HepG2 (cell line): ENCODE data around the gene SBDS. TPM values are rescaled to one million over a fixed set of nuclear protein-coding genes. Genes with fewer than 3 reads are reported as not detected.

ENCODE experiments used
- AHR ChIP-seq: IDR thresholded peaks from 2 replicates; pipeline ENCODE4 v1.6.1; 2018; ENCODE audit warnings: missing genetic modification reagents, missing compliant biosample characterization
- CBX5 ChIP-seq: sonication (generic); formaldehyde crosslinking; IDR thresholded peaks from 2 replicates; pipeline ENCODE4 v1.4.0; 2020; ENCODE audit warnings: missing genetic modification reagents, borderline replicate concordance
- CREB1 ChIP-seq, 2 experiments: fragments of 450-650 bp in 1 of 2; IDR thresholded peaks; 2 replicates each; pipeline ENCODE4 v1.6.1; 2016 to 2017; ENCODE audit warnings: control low read depth in 1 of 2, mild to moderate bottlenecking in 1 of 2, missing compliant biosample characterization in 1 of 2, missing genetic modification characterization in 1 of 2
- ELF1 ChIP-seq: sonication (generic); formaldehyde crosslinking; IDR thresholded peaks from 2 replicates; pipeline ENCODE4 v1.4.0; 2020; ENCODE audit warnings: missing genetic modification reagents
- FOSL2 ChIP-seq: sonication (generic); formaldehyde crosslinking; IDR thresholded peaks from 2 replicates; pipeline ENCODE4 v1.4.0; 2020; ENCODE audit warnings: missing genetic modification reagents
- GABPA ChIP-seq, 2 experiments: IDR thresholded peaks; 2 replicates each; pipeline ENCODE4 v1.6.1; 2011 to 2016; ENCODE audit warnings: low read depth in 2 of 2, low read length in 1 of 2, missing biosample characterization in 1 of 2, missing genetic modification characterization in 1 of 2
- HDAC1 ChIP-seq: sonication (generic); formaldehyde crosslinking; IDR thresholded peaks from 2 replicates; pipeline ENCODE4 v1.5.1; 2020; ENCODE audit warnings: mild to moderate bottlenecking, missing genetic modification reagents
- HNRNPLL ChIP-seq: fragments of 200-400 bp; formaldehyde crosslinking; IDR thresholded peaks from 2 replicates; pipeline ENCODE4 v1.6.1; 2017; ENCODE audit warnings: mild to moderate bottlenecking, low read depth, low read length; ENCODE audit not compliant: poor library complexity, severe bottlenecking
- HOXA3 ChIP-seq: sonication (generic); formaldehyde crosslinking; IDR thresholded peaks from 2 replicates; pipeline ENCODE4 v1.5.0; 2020; ENCODE audit warnings: missing genetic modification reagents
- HOXD1 ChIP-seq: sonication (generic); formaldehyde crosslinking; IDR thresholded peaks from 2 replicates; pipeline ENCODE4 v1.5.0; 2020; ENCODE audit warnings: missing genetic modification reagents
- IRF2 ChIP-seq: IDR thresholded peaks from 2 replicates; pipeline ENCODE4 v1.6.1; 2018; ENCODE audit warnings: missing genetic modification reagents, missing compliant biosample characterization
- KAT8 ChIP-seq: IDR thresholded peaks from 2 replicates; pipeline ENCODE4 v1.6.1; 2016; ENCODE audit warnings: missing genetic modification reagents, missing compliant biosample characterization
- NFKB2 ChIP-seq: sonication (generic); formaldehyde crosslinking; IDR thresholded peaks from 2 replicates; pipeline ENCODE4 v1.4.0; 2020; ENCODE audit warnings: missing genetic modification reagents, borderline replicate concordance
- NFYC ChIP-seq: IDR thresholded peaks from 2 replicates; pipeline ENCODE4 v1.6.1; 2016; ENCODE audit warnings: missing genetic modification reagents, missing compliant biosample characterization
- POLR2A ChIP-seq, 2 experiments: IDR thresholded peaks; 2 replicates each; pipeline ENCODE4 v1.6.1; 2011; ENCODE audit warnings: low read depth in 2 of 2, low read length in 2 of 2, mild to moderate bottlenecking in 1 of 2, moderate library complexity in 1 of 2; ENCODE audit not compliant: insufficient read depth in 1 of 2
- REPIN1 ChIP-seq: sonication (generic); formaldehyde crosslinking; IDR thresholded peaks from 2 replicates; pipeline ENCODE4 v1.8.0; 2022; ENCODE audit warnings: missing genetic modification reagents, low read depth, mild to moderate bottlenecking, borderline replicate concordance
- SOX5 ChIP-seq: IDR thresholded peaks from 2 replicates; pipeline ENCODE4 v1.6.1; 2016; ENCODE audit warnings: borderline replicate concordance
- SPEN ChIP-seq: sonication (generic); formaldehyde crosslinking; IDR thresholded peaks from 2 replicates; pipeline ENCODE4 v1.5.1; 2020; ENCODE audit warnings: low read depth, mild to moderate bottlenecking, missing genetic modification reagents
- ZNF33B ChIP-seq: sonication (generic); formaldehyde crosslinking; IDR thresholded peaks from 2 replicates; pipeline ENCODE4 v1.5.1; 2020; ENCODE audit warnings: mild to moderate bottlenecking, missing genetic modification reagents
- ZNF547 ChIP-seq: sonication (generic); formaldehyde crosslinking; IDR thresholded peaks from 2 replicates; pipeline ENCODE4 v1.5.1; 2020; ENCODE audit warnings: mild to moderate bottlenecking, missing genetic modification reagents
- polyA plus RNA-seq, 8 experiments: library from polyadenylated mRNA; depleted of rRNA in 3 of 8; stranded (reverse) in 7 of 8; unstranded in 1 of 8; fragments of >200 nt; fragmentation: Illumina TruSeq in 4 of 8; extraction: Trizol in 4 of 8; gene quantifications; 2 replicates each; pipeline versions ENCODE4 v1.2.1 to v1.2.3, GENCODE V29; 2011 to 2016; ENCODE audit warnings: low read depth in 4 of 8, missing spikeins in 1 of 8, mixed read lengths in 1 of 8; ENCODE audit not compliant: insufficient read depth in 1 of 8
- total RNA-seq, 5 experiments: library from RNA; depleted of rRNA; stranded (reverse); fragments of >200 nt; fragmentation: Illumina TruSeq; extraction: Trizol; gene quantifications; 2 replicates each; pipeline ENCODE4 v1.2.3, GENCODE V29; 2016; ENCODE audit warnings: low read depth in 1 of 5
- TF ChIP-seq, protein P1 (sequence below): IDR thresholded peaks from 2 replicates; pipeline ENCODE4 v1.6.1; 2016; ENCODE audit warnings: control low read depth
- TF ChIP-seq, protein P2 (sequence below): sonication (generic); formaldehyde crosslinking; IDR thresholded peaks from 2 replicates; pipeline ENCODE4 v1.5.1; 2020; ENCODE audit warnings: missing genetic modification reagents, mild to moderate bottlenecking, borderline replicate concordance
- TF ChIP-seq, protein P3 (sequence below): conservative IDR thresholded peaks from 2 replicates; pipeline ENCODE4 v1.6.1; 2018; ENCODE audit warnings: missing genetic modification reagents
- TF ChIP-seq, protein P4 (sequence below): IDR thresholded peaks from 2 replicates; pipeline ENCODE4 v1.6.1; 2016; ENCODE audit warnings: mild to moderate bottlenecking, missing biosample characterization, missing genetic modification reagents

The SBDS gene
- total and polyA plus RNA-seq, 2 of the 13 experiments (the other 11 are each of a cell fraction or from before 2014, with no cell fraction given), result 39.1 to 79.3 TPM

DNA sequence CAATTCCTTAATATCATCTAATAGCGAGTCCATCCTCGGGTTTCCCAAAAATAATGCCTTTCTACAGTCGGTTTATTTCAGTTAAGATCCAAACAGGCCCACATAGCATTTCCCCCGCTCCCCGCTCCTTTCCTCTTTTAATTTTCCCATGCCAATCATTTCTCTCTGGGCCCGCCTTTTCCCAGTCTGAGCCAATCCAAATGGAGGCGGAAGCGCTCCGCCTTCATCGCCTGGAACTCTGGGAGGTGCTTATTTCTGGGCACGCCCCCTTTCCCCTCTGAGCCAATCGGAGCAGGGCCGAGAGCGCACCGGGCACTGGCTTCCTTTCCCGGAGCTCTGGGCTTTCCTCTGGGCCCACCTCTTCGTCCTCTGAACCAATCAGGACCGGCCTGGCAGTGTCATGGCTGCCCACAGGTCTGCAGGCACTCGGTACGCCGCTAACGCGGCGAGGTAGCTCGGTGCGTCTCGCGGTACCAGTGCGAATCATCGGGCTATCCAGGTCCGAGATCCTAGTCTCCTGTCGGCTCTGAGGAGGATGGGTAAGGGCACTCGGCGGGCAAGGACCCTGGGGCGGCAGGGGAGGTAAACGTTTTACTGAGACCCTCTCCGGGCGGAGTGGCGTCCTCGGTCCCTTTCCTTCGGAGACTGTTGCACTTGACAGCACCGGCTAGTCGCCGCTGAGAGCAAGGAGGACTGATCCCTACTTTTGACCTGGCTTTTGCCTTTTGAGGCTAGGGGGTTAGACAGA lies 1.2 kb upstream of the SBDS start, which contains the start of gene TYW1 (continued):
- TF ChIP-seq IRF2 (CRISPR knock-in tag) (peak; percentile 54; the same call in 1 of the 2 replicates), HDAC1 (CRISPR knock-in tag) (peak; percentile 92), KAT8 (CRISPR knock-in tag) (peak; percentile 53; the same call in 1 of the 2 replicates), AHR (CRISPR knock-in tag) (0 out of 2 replicates have a peak, but pooled peaks have one; percentile 69), POLR2A (IDR thresholded peaks at IDR 0.05; ENCODE audit: insufficient read depth in 1 of 2, low read depth in 2 of 2, low read length in 2 of 2) (peak; percentile 85 to 86), ZNF33B (CRISPR knock-in tag) (peak; percentile 87; the same call in 1 of the 2 replicates), REPIN1 (CRISPR knock-in tag) (peak; percentile 61; the same call in 1 of the 2 replicates), CREB1 (IDR thresholded peaks at IDR 0.05) (peak; percentile 55), CREB1 (CRISPR knock-in tag; IDR thresholded peaks at IDR 0.05) (peak; percentile 56), NFYC (CRISPR knock-in tag) (peak; percentile 87), HOXA3 (CRISPR knock-in tag) (peak; percentile 67), ELF1 (peak; percentile 85), NFKB2 (CRISPR knock-in tag) (peak; percentile 36; the same call in 1 of the 2 replicates), SPEN (CRISPR knock-in tag) (0 out of 2 replicates have a peak, but pooled peaks have one; percentile 20), HNRNPLL (peak; percentile 96), HOXD1 (CRISPR knock-in tag) (0 out of 2 replicates have a peak, but pooled peaks have one; percentile 22), GABPA (IDR thresholded peaks at IDR 0.05; ENCODE audit: low read depth, low read length) (peak; percentile 47), GABPA (CRISPR knock-in tag; IDR thresholded peaks at IDR 0.05; ENCODE audit: low read depth) (peak; percentile 86), SOX5 (CRISPR knock-in tag) (0 out of 2 replicates have a peak, but pooled peaks have one; percentile 20), CBX5 (CRISPR knock-in tag) (0 out of 2 replicates have a peak, but pooled peaks have one; percentile 34), ZNF547 (CRISPR knock-in tag) (peak; percentile 57; the same call in 1 of the 2 replicates), FOSL2 (CRISPR knock-in tag) (peak; percentile 32)
- TF ChIP-seq, protein P1, sequence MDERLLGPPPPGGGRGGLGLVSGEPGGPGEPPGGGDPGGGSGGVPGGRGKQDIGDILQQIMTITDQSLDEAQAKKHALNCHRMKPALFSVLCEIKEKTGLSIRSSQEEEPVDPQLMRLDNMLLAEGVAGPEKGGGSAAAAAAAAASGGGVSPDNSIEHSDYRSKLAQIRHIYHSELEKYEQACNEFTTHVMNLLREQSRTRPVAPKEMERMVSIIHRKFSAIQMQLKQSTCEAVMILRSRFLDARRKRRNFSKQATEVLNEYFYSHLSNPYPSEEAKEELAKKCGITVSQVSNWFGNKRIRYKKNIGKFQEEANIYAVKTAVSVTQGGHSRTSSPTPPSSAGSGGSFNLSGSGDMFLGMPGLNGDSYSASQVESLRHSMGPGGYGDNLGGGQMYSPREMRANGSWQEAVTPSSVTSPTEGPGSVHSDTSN, result peak; percentile 91
- TF ChIP-seq, protein P2, sequence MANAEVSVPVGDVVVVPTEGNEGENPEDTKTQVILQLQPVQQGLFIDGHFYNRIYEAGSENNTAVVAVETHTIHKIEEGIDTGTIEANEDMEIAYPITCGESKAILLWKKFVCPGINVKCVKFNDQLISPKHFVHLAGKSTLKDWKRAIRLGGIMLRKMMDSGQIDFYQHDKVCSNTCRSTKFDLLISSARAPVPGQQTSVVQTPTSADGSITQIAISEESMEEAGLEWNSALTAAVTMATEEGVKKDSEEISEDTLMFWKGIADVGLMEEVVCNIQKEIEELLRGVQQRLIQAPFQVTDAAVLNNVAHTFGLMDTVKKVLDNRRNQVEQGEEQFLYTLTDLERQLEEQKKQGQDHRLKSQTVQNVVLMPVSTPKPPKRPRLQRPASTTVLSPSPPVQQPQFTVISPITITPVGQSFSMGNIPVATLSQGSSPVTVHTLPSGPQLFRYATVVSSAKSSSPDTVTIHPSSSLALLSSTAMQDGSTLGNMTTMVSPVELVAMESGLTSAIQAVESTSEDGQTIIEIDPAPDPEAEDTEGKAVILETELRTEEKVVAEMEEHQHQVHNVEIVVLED, result peak; percentile 74
- TF ChIP-seq, protein P3, sequence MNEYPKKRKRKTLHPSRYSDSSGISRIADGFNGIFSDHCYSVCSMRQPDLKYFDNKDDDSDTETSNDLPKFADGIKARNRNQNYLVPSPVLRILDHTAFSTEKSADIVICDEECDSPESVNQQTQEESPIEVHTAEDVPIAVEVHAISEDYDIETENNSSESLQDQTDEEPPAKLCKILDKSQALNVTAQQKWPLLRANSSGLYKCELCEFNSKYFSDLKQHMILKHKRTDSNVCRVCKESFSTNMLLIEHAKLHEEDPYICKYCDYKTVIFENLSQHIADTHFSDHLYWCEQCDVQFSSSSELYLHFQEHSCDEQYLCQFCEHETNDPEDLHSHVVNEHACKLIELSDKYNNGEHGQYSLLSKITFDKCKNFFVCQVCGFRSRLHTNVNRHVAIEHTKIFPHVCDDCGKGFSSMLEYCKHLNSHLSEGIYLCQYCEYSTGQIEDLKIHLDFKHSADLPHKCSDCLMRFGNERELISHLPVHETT (CRISPR knock-in tag), result peak; percentile 79; the same call in 1 of the 2 replicates
- TF ChIP-seq, protein P4, sequence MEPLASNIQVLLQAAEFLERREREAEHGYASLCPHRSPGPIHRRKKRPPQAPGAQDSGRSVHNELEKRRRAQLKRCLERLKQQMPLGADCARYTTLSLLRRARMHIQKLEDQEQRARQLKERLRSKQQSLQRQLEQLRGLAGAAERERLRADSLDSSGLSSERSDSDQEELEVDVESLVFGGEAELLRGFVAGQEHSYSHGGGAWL (CRISPR knock-in tag), result peak; percentile 60
